Measurements from ENCODE around the gene TNP1. TPM values are rescaled to one million over a fixed set of nuclear protein-coding genes. Genes with fewer than 3 reads are reported as not detected.

Gene TNP1
- total RNA-seq (not detected), polyA plus RNA-seq (not detected)

DNA sequence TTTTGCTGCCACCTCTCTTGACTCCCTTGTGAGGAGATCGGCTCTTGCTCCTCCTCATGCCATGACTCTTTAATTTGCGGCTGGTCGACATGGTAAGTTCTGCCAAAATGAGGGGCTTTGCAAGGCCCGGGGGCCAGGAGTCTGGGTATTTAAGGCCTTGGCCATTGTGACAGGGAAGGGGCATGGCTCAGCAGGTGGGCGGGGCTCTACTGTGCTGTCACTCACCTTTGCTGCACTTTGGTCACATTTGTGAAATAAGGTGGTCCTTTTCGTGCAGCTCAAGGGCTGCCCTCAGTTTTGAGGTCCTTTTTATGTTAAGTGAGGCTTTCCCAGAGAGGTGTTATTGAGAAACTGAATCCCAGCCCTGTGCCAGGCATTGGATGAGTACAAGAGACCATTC, at the start of gene TNP1:
TNP1 (minus strand) TSS at position 121 of the 400 bp plus-strand sequence; CDS start at position 91, 30 bp downstream.
- ChIA-PET CTCF (ENCODE audit: partially characterized antibody) (no interaction called here), POLR2A (ENCODE audit: partially characterized antibody) (no interaction called here)
- Mint-ChIP-seq H3K27me3 (peaks cover 3% of the 10 kb centered on the region in 2 donors), H3K4me3 (no peak within 1 kb of the TSS), H3K4me1 (no peaks in the 10 kb centered on the region), H3K9me3 (peaks cover 0 to 1% (median 0%) of the 10 kb centered on the region in 8 donors), H3K36me3 (no peaks in the 10 kb centered on the region), H3K27ac (no peak within 1 kb of the TSS)
- H3K27me3 ChIP-seq (ENCODE audit: insufficient read depth, low read length): no peaks in the 10 kb centered on the region
- no peaks in the 10 kb centered on the region for H3K36me3 ChIP-seq (ENCODE audit: insufficient read depth, low read length)
- no peaks in the 10 kb centered on the region for H3K4me1 ChIP-seq (ENCODE audit: insufficient read depth, low read length)
- no peak for DNase-seq
- no peak within 1 kb of the TSS for H3K27ac ChIP-seq (ENCODE audit: low read depth, low read length)
- H3K4me3 ChIP-seq (ENCODE audit: low read length in 2 of 2): no peak within 1 kb of the TSS
- intact Hi-C loops (cut with micrococcal nuclease): no loop called here
- no peaks in the 10 kb centered on the region for H3K9me3 ChIP-seq (ENCODE audit: control insufficient read depth in 1 of 2, low read length in 2 of 2)

DNA sequence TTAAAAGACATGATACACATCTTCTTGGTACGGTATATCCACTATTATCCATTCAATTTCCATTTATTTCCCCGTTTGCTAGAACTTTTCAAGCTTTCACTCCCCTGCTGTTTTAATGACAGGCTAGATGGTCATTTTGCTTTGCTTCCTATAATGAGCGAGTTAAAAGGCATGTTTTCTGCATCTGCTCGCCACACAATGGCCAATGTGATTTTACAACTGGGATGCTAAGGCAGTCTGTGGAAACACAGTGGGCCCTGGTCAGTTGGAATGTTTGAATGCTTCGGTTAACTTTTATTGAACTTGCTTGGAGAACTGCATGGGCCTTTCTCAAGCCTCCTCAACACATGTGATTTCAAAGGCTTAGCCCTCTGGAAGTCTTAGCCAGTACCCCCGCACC, 48.4 kb upstream of the TNP1 start:
- H3K9me3 ChIP-seq (ENCODE audit: control insufficient read depth in 1 of 2, low read length in 2 of 2): no peaks in the 10 kb centered on the region
- CTCF ChIA-PET (ENCODE audit: partially characterized antibody): no interaction called here
- Mint-ChIP-seq H3K36me3 (no peaks in the 10 kb centered on the region), H3K4me3 (no peak overlapping the region), H3K27me3 (no peaks in the 10 kb centered on the region), H3K9me3 (peaks cover 2 to 12% (median 9%) of the 10 kb centered on the region in 8 donors), H3K4me1 (no peaks in the 10 kb centered on the region), H3K27ac (no peak overlapping the region)
- no peaks in the 10 kb centered on the region for H3K4me1 ChIP-seq (ENCODE audit: insufficient read depth, low read length)
- no peaks in the 10 kb centered on the region for H3K27me3 ChIP-seq (ENCODE audit: insufficient read depth, low read length)
- intact Hi-C loops (cut with micrococcal nuclease): no loop called here
- no peaks in the 10 kb centered on the region for H3K36me3 ChIP-seq (ENCODE audit: insufficient read depth, low read length)
- no peak overlapping the region for H3K4me3 ChIP-seq (ENCODE audit: low read length in 2 of 2)
- no peak for DNase-seq
- POLR2A ChIA-PET (ENCODE audit: partially characterized antibody): no interaction called here
- no peak overlapping the region for H3K27ac ChIP-seq (ENCODE audit: low read depth, low read length)

DNA sequence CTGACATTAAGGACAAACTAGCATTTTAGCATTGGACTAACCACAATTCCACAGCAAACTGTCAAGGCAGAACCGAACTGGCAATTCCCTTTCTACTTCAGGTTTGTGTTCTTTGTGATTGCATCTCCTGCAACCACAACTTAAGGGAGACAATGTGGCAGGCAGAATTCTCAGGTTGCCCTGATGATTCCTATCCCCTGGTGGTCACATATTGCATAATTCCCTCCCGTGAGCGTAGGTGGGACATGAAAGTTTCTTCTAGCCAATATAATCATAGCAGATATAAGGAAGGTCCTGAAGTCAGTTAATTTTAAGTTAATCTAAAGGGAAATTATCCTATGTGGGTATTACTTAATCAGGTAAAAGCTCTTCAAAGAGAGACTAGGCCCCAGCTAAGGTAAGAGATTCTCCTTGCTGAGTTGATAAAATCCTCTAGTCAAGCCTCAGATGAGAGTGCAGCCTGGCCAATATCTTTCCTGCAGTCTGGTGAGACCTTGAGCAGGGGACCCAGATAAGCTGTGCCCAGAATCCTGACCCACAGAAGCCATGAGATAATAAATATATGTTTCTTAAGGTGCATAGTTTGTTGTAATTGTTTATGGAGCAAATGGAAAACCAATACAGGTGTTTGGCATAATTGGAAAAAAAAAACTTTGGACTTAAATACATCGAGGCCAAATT, 45.9 kb upstream of the TNP1 start:
- CTCF ChIA-PET (ENCODE audit: partially characterized antibody): no interaction called here
- intact Hi-C loops (cut with micrococcal nuclease): no loop called here
- H3K4me1 Mint-ChIP-seq: no peaks in the 10 kb centered on the region

DNA sequence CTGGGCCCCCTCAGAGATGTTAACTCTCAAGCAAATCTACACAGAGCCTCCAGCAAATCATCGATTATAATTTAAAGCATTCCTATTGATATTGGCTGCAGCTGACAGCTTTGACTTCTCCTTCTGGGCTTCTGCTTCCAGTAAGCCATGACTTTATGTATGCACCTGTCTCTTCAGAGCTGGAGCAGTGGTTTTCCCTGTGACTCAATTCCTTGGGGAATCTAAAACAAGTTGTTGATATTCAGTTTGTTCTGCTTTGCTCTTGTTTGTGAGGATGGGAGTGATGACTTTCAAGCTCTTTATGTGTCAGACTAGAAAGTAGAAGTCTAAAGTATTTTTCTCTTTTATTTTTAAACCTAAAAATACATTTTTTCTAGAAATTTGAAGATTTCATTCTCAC, 45.1 kb upstream of the TNP1 start:
- Histone ChIP-seq H3K4me1 (ENCODE audit: insufficient read depth, low read length) (no peaks in the 10 kb centered on the region), H3K27ac (ENCODE audit: low read depth, low read length) (no peak overlapping the region), H3K27me3 (ENCODE audit: insufficient read depth, low read length) (no peaks in the 10 kb centered on the region), H3K36me3 (ENCODE audit: insufficient read depth, low read length) (no peaks in the 10 kb centered on the region), H3K9me3 (ENCODE audit: control insufficient read depth in 1 of 2, low read length in 2 of 2) (no peaks in the 10 kb centered on the region), H3K4me3 (ENCODE audit: low read length in 2 of 2) (no peak overlapping the region)
- Mint-ChIP-seq H3K4me1 (no peaks in the 10 kb centered on the region), H3K9me3 (peaks cover 5 to 36% (median 23%) of the 10 kb centered on the region in 8 donors), H3K27me3 (no peaks in the 10 kb centered on the region), H3K4me3 (no peak overlapping the region), H3K36me3 (no peaks in the 10 kb centered on the region), H3K27ac (no peak overlapping the region)
- ChIA-PET CTCF (ENCODE audit: partially characterized antibody) (no interaction called here), POLR2A (ENCODE audit: partially characterized antibody) (no interaction called here)
- no peak for DNase-seq
- intact Hi-C loops (cut with micrococcal nuclease): no loop called here

More for the DNA sequence above, 45.9 kb upstream of the TNP1 start:
- peaks cover 2 to 30% (median 19%) of the 10 kb centered on the region in 8 donors for H3K9me3 Mint-ChIP-seq
- H3K36me3 ChIP-seq (ENCODE audit: insufficient read depth, low read length): no peaks in the 10 kb centered on the region
- no peaks in the 10 kb centered on the region for H3K36me3 Mint-ChIP-seq
- no peak overlapping the region for H3K4me3 Mint-ChIP-seq
- no peaks in the 10 kb centered on the region for H3K27me3 Mint-ChIP-seq
- no peak for DNase-seq
- H3K4me1 ChIP-seq (ENCODE audit: insufficient read depth, low read length): no peaks in the 10 kb centered on the region
- H3K27ac ChIP-seq (ENCODE audit: low read depth, low read length): no peak overlapping the region
- POLR2A ChIA-PET (ENCODE audit: partially characterized antibody): no interaction called here
- H3K9me3 ChIP-seq (ENCODE audit: control insufficient read depth in 1 of 2, low read length in 2 of 2): no peaks in the 10 kb centered on the region
- H3K27ac Mint-ChIP-seq: no peak overlapping the region
- H3K4me3 ChIP-seq (ENCODE audit: low read length in 2 of 2): no peak overlapping the region
- no peaks in the 10 kb centered on the region for H3K27me3 ChIP-seq (ENCODE audit: insufficient read depth, low read length)

DNA sequence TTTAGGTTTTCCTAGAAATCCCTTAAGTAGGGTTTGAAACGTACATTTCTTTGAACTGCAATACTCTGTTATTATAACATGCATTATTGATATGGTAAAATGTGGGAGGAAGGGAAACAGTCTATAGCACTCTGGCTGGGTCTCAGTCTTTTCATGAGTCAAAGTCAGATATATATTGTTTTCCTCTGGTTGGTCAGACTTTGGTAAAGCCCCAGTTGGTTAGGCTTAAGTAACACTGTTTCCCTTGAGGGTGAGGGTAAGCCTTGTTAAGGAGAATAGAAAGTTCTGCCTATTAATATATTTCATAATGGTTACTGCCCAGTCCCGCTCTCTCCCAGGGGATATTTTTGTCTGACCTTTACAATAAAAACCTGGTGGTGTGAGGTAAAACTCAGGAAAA, 44.7 kb upstream of the TNP1 start:
- Mint-ChIP-seq H3K4me1 (no peaks in the 10 kb centered on the region), H3K36me3 (no peaks in the 10 kb centered on the region), H3K4me3 (no peak overlapping the region), H3K27ac (no peak overlapping the region), H3K9me3 (peaks cover 5 to 39% (median 24%) of the 10 kb centered on the region in 8 donors), H3K27me3 (no peaks in the 10 kb centered on the region)
- Histone ChIP-seq H3K4me1 (ENCODE audit: insufficient read depth, low read length) (no peaks in the 10 kb centered on the region), H3K9me3 (ENCODE audit: control insufficient read depth in 1 of 2, low read length in 2 of 2) (no peaks in the 10 kb centered on the region), H3K27me3 (ENCODE audit: insufficient read depth, low read length) (no peaks in the 10 kb centered on the region), H3K27ac (ENCODE audit: low read depth, low read length) (no peak overlapping the region), H3K36me3 (ENCODE audit: insufficient read depth, low read length) (no peaks in the 10 kb centered on the region), H3K4me3 (ENCODE audit: low read length in 2 of 2) (no peak overlapping the region)
- intact Hi-C loops (cut with micrococcal nuclease): no loop called here
- no peak for DNase-seq
- ChIA-PET CTCF (ENCODE audit: partially characterized antibody) (no interaction called here), POLR2A (ENCODE audit: partially characterized antibody) (no interaction called here)

- Mint-ChIP-seq H3K27ac (no peak overlapping the region), H3K9me3 (peaks cover 5 to 39% (median 24%) of the 10 kb centered on the region in 8 donors), H3K36me3 (no peaks in the 10 kb centered on the region), H3K4me3 (no peak overlapping the region), H3K27me3 (no peaks in the 10 kb centered on the region), H3K4me1 (no peaks in the 10 kb centered on the region)
- Histone ChIP-seq H3K9me3 (ENCODE audit: control insufficient read depth in 1 of 2, low read length in 2 of 2) (no peaks in the 10 kb centered on the region), H3K4me1 (ENCODE audit: insufficient read depth, low read length) (no peaks in the 10 kb centered on the region), H3K27me3 (ENCODE audit: insufficient read depth, low read length) (no peaks in the 10 kb centered on the region), H3K27ac (ENCODE audit: low read depth, low read length) (no peak overlapping the region), H3K36me3 (ENCODE audit: insufficient read depth, low read length) (no peaks in the 10 kb centered on the region), H3K4me3 (ENCODE audit: low read length in 2 of 2) (no peak overlapping the region)
- ChIA-PET CTCF (ENCODE audit: partially characterized antibody) (no interaction called here), POLR2A (ENCODE audit: partially characterized antibody) (no interaction called here)
- no peak for DNase-seq
- intact Hi-C loops (cut with micrococcal nuclease): no loop called here
Measured at GRCh38 chr2:216903470-216903869, 43.6 kb upstream of the TNP1 start.

- POLR2A ChIA-PET (ENCODE audit: partially characterized antibody): no interaction called here
Measured at GRCh38 chr2:216901273-216901672, 41.4 kb upstream of the TNP1 start.

More at GRCh38 chr2:216901273-216901672, 41.4 kb upstream of the TNP1 start:
- Mint-ChIP-seq H3K9me3 (peaks cover 5 to 42% (median 24%) of the 10 kb centered on the region in 8 donors), H3K36me3 (no peaks in the 10 kb centered on the region), H3K4me3 (peak overlapping the region in 1 of 8 donors; percentile 7), H3K27me3 (no peaks in the 10 kb centered on the region), H3K4me1 (no peaks in the 10 kb centered on the region), H3K27ac (no peak overlapping the region)
- Histone ChIP-seq H3K9me3 (ENCODE audit: control insufficient read depth in 1 of 2, low read length in 2 of 2) (no peaks in the 10 kb centered on the region), H3K4me1 (ENCODE audit: insufficient read depth, low read length) (no peaks in the 10 kb centered on the region), H3K27ac (ENCODE audit: low read depth, low read length) (no peak overlapping the region), H3K4me3 (ENCODE audit: low read length in 2 of 2) (no peak overlapping the region), H3K36me3 (ENCODE audit: insufficient read depth, low read length) (no peaks in the 10 kb centered on the region), H3K27me3 (ENCODE audit: insufficient read depth, low read length) (no peaks in the 10 kb centered on the region)
- no peak for DNase-seq
- CTCF ChIA-PET (ENCODE audit: partially characterized antibody): no interaction called here
- intact Hi-C loops (cut with micrococcal nuclease): no loop called here

Data from CD4-positive, alpha-beta memory T cell (primary cell).